SU-DHL-6 (cell line): ENCODE results near the gene DGKB.

Experiments used
- CTCF ChIP-seq: fragments of 200-600 bp; sonication (generic); IDR thresholded peaks from one replicate; pipeline ENCODE4 v1.5.1; 2017; ENCODE audit warnings: antibody characterized with exemption, mild to moderate bottlenecking, low read length, moderate library complexity; ENCODE audit not compliant: insufficient read depth, poor library complexity, severe bottlenecking
- EZH2phosphoT487 ChIP-seq: fragments of 200-600 bp; sonication (generic), shearing (Covaris generic); conservative IDR thresholded peaks from 2 replicates; pipeline ENCODE4 v1.6.1; 2018; ENCODE audit warnings: mild to moderate bottlenecking, antibody characterized with exemption, low read length, moderate library complexity, mixed read lengths

DNA sequence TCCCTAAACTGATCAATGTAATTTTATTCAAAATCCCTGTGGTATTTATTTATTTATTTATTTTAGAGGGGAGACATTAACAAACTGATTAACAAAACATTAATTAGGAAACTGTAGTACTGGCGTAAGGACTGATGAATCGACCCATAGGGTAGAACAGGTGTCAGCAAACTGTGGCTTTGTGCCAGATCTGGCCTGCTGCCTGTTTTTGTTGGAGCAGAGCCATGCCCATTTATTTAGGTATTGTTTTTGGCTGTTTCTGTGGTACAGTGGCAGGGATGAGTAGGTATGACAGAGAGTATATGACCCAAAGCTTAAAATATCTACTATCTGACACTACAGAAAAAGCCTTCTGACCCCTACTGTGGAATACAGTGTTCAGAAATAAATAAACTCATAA is 580.6 kb downstream of the DGKB start:
- TF ChIP-seq CTCF = no peak
- TF ChIP-seq EZH2phosphoT487 = no peak
